NCI-H524 treated with DMSO at 0.1 percent for 48 hours (cell line): Measurements from ENCODE around the gene WDR4.
"Not testable (repeated sequence)": the region's sequence is repeated elsewhere in the genome, so short reads cannot be mapped to it uniquely, and the experiment has no call there.

Experiments
- DNase-seq: peaks from one replicate; lab custom pipeline; 2025; lab: John Stamatoyannopoulos, UW

The WDR4 gene

DNA sequence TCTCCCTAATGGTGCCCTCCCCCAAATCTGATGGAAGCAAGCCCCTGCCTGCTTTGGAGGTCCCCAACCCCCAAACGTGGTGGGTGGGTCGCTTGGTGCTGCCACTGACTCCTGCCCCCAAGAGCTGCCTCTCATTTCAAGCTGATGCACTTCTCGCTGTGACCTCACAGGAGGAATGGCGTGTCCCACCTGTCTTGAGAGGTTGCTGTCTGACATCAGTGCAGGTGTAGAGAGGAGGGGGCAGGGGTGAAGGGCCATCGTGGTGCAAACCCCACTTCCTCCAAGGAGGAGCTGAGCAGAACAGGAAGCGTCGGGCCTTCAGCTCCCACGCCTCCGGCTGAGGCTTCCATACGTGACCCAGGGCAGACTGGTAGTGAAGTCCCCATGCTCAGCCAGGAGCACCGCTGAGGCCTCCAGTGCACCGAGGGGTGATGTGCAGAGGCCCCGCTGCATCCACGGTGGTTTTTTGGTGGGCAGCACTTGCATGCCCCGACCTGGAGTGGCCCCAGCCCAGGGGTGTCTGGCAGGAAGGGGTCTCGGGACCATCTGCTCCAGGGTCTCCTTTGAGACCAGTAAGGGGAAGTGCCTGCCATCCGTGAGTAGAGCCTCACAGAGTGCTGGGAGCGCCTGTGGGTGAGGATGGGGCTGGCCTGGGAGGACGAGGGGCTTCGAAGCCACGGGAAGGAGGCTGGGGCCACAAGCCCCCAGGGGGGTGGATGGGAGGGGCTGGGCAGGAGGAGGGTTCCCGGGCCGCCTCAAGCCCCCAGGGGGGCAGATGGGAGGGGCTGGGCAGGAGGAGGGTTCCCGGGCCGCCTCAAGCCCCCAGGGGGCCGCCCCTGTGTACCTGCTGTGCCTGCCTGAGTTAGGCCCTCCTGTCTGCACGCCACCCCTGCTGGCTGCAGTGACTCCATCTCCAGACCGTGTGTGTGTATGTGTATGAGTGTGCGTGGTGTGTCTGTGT lies 39.8 kb downstream of the WDR4 start:
- no peak for DNase-seq

DNA sequence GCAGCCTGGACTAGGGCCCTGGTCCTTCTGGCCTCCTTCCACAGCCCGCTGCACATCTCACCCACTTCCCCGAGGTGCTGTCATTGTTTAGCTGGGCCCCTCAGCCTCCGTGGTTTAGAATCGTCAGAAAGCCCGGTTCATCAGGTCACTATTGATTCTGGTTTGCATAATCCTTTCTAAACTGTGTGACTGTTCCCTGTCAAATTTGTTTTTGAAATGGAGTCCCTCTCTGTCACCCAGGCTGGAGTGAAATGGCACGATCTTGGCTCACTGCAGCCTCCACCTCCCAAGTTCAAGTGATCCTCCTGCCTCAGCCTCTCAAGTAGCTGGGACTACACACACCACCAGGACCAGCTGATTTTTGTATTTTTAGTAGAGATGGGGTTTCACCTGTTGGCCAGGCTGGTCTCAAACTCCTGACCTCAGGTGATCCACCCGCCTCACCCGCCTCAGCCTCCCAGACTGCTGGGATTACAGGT lies 41.1 kb downstream of the WDR4 start:
- not testable (repeated sequence) for DNase-seq

DNA sequence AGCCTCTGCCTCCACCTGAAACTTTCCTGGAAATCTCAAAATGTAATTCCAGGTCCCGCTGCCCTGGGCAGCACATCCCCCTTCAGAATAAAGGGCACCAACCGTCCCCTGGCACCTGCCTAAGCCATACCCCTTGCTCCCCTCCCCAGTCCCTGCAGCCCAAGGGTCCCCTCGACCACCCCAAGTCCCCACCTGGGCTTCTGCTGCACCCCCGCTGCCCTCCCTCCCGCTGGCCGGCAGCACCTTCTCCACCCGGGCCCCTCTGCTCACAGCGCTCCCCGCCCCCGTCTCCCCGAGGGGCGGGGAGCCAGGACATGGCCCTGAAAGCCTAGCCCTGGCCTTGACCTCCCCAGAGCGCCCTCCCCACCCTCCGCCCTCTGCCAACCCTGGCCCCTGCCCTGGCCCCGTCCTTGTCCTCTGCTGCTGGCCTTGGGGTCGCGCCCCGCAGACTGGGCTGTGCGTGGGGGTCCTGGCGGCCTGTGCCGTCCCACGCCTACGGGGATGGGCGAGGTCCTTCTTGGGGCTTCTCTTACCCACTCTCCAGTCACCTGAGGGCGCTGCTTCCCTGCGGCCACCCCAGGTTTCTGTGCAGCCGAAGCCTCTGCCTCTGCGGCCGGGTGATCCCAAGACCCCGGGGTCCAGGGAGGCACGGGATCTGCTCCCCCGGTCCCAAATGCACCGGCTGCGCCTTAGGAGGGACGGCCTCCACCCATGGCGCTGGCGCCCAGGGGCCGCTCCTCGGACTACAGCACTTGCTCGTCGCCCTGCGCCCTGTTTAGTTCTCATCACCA lies 41.7 kb downstream of the WDR4 start:
- DNase-seq, result no peak

DNA sequence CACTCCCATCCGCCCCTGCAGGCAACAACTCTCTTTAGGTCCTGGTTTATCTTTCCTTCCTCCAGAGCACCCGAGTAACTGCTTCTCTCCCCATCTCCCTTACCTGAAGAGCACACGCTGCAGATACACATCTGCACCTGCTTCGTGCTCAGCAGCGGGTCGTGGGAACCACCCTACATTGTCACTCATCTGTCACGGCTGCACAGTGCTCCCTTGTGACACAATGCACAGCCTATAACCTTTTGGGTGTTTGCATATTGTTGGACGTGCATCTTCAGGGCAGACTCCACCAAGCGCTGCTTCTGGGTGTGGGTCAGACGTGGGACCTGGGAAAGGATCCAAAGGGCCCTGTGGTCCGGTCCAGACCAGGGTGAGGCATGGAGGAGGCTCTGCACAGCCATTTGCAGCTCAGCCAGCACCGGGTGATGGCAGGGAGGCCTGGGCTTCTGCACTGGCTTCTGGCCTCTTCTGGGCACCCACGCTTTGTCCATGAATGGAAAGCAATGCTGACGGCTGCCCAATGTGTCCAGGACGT lies 42.5 kb downstream of the WDR4 start:
- DNase-seq, result no peak

DNA sequence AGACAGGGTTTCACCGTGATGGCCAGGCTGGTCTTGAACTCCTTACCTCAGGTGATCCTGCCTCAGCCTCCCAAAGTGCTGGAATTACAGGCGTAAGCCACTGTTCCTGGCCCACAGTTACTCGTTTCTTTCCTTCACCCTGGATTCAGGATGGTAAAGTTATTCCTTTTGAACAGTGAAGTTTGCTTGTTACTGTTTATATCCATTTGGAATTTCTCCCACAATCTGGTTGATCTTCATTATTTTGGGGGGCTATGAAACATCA lies 43.0 kb downstream of the WDR4 start:
- no peak for DNase-seq

DNA sequence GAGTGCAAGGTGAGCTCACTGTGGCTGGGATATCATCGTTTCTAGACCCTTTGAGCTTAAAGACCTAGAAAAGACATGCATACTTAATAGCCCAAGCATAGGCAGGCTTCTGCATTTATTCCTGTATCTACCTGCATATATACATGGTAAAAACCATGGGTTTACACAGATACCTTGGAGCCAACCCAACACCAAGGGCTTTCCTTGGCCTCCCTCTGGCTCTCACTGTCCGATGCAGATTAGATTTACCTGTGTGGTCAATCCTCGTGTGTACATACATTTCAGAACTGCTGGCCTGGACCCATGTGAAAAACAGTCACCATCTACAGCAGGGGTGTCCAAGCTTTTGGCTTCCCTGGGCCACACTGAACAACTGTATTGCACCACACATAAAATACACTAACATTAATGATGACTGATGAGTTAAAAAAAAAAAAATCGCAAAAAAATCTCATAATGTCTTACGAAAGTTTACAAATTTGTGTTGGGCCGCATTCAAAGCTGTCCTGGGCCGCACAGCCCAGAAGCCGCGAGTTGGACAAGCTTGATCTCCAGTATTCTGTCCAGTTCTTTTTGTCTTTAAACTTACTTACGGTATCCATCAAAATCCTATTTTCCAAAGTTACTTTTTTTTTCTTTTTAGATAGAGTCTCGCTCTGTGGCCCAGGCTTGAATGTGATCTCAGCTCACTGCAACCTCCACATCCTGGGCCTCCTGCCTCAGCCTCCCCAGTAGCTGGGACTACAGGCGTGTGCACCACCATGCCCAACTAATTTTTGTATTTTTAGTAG lies 43.5 kb downstream of the WDR4 start:
- DNase-seq, result no peak

DNA sequence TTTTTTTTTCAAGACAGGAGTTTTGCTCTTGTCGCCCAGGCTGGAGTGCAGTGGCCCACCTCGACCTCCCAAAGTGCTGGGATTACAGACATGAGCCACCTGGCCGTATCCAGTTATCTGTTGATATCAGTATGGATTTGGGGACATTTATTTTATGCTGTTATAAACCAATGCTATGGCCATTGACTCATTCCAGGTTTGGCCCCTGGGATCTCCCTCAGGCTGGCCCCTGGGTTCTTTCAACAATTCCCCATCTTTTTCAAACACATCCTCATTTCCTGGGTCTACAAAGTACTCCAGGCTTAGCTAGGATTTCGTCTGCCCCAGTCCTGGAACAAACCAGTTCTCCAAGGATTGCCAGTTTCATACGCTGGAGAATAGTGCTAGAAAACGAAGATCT lies 44.1 kb downstream of the WDR4 start:
- no peak for DNase-seq

DNA sequence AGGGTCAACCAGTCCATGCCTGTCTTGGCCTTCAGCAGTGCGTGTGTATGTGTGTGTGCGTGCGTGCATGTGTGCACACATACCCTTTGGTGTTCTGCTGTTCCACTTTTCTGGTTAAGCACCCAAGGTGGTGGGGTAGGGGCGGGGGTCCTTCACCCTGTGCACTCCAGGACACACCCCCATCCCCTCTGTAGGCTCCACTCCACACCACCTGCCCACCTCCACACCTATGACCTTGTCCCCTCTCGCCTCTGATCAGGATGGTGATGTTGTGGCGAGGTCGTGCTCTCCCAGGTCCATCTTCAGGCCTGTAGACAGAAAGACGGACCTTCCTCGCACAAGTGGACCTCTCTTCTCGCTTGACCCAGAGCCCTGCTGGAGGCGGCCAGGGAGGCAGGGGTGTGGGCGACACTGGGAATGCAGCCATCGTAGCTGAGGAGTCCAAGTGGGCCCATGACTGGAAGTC lies 44.6 kb downstream of the WDR4 start:
- DNase-seq, result no peak

DNA sequence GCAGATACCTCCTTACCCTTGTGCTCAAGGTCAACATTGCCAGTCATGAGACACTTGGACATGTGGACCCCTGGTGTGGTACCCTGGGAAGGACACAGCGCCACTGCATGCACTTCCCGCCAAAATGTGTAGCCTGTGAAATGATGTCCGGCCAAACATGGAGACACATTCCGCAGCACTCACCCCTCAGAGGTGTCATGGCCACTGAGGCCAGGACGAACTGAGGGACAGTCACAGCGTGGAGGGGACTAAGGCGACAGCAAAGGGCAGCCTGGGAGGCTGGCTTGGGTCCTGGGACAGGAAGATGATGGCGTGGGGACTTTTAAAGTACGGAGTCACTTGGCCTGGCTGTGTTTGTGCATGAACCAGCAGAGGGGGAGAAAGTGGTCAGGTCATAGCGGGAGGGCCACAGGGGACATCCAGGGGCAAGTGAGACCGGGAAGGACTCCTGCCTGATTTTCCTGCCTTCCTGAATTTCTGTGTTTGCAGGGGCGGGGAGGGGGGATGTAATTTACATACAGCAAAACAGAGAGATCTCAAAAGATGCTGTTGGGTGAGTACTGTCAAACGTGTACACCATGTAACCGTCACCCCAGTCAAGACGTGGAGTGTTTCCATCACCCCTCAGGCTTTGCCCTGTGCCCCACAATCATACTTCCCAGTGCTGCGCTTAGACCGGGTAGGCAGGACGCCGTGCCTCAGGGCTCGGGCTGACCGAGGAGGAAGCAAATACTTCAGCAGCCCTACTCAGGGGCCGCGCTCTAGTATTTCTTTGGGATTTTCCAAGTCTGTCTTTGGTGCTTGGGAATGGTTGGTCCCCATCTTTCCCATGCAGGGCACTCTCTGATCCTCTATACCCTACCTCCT lies 45.2 kb downstream of the WDR4 start:
- DNase-seq, result no peak

DNA sequence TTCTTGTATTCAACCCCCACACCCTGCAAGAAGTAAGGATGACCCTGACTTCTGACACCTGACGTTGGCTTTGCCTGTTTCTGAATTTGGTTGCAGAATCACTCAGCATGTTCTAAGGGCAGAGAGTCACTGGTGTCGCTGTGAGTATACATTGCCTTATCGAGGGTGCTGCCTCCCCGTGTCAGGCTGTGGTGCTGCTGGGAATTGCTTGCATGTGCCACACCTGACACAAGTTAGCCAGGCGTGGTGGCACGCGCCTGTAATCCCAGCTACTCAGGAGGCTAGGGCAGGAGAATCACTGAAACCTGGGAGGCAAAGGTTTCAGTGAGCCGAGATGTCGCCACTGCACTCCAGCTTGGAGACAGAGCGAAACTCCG lies 45.9 kb downstream of the WDR4 start:
- DNase-seq, result peak; percentile 27

DNA sequence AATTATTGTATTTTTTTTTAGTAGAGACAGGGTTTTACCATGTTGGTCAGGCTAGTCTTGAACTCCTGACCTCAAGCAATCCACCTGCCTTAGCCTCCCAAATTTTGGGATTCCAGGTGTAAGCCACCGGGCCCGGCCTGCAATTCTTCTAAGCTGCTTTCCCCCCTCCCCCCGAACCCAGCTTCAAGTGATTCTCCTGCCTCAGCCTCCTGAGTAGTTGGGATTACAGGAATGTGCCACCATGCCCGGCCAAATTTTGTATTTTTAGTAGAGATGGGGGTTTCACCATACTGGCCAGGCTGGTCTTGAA lies 47.1 kb downstream of the WDR4 start:
- DNase-seq, result not testable (repeated sequence)

DNA sequence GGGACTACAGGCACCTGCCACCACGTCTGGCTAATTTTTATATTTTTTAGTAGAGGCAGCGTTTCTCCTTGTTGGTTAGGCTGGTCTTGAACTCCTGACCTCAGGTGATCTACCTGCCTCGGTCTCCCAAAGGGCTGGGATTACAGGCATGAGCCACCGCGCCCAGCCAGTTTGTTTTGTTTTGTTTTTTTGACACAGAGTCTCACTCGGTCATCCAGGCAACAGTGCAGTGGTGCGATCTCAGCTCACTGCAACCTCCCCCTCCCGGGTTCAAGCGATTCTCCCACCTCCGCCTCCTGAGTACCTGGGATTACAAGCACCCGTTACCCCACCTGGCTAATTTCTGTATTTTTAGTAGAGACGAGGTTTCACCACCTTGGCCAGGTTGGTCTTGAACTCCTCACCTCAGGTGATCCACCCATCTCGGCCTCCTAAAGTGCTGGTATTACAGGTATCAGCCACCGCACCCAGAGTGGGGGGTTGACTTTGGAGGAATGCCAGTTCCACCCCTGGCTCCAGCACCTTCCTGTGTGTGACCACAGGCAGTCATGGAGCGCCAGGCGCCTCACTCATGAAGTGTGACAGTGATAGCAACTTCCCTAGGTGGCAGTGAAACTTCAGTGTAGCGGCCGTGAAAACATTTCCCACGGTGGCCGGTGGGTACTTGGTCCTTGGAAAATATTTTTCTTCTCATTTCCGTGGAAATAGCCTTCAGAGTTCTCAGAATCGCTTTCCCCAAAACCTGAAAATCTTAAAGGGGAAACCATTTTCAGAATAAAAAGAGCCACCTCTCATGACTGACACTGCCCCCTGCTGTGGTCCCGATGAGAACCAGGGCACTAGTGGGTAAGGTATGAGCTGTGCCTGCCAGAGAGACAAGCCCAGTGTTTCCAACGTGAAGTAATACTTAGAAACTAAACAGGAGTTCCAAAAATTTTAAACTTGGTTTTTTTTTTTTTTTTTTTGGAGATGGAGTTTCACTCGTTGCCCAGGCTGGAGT lies 48.6 kb downstream of the WDR4 start:
- no peak for DNase-seq

DNA sequence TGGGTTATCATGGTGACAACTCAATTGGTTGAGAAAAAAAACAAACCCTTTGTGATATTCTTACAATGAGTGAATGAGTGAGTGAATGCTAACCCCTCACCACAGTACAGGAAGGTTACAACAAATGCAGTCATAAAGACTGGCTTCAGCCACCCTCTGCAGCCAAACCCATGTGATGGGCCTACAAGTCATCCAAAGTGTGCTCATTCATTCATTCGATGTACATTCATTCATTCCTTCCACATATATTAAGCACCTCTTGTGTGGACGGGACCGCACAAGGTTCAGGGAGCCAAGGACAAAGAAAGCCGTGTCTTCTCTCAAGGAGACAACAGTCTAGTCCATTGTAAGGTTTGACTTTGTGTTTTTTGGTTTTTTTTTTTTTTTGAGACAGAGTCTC lies 49.4 kb downstream of the WDR4 start:
- no peak for DNase-seq

DNA sequence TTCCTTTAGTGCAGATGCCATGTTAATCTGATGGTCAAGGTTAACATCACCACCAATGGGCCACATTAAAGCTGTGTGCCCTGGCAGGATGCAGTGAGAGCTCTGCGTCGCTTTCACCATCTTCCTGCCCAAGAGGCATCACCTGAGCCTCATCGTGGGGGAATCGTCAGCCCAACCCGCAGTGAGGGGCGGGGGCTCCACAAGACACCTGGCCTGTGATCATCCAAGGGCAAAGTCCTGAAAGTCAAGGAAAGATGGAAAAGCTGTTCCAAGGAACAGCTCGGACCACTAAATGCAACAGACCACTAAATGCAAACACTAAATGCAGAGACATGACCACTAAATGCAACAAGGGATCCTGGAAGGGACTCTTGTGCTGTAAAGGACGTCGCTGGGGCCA lies 49.9 kb downstream of the WDR4 start:
- DNase-seq, result no peak

DNA sequence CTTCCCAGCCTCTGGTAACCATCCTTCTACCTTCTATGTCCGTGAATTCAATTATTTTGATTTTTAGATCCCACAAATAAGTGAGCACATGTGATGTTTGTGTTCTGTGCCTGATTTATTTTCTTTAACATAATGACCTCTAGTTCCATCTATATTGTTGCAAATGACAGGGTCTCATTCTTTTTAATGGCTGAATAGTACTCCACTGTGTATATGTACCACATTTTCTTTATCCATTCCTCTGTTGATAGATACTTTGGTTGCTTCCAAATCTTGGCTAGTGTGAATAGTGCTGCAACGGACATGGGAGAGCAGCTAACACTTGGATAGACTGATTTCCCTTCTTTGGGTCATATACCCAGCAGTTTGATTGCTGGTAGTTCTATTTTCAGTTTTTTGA lies 51.8 kb downstream of the WDR4 start:
- DNase-seq, result no peak

DNA sequence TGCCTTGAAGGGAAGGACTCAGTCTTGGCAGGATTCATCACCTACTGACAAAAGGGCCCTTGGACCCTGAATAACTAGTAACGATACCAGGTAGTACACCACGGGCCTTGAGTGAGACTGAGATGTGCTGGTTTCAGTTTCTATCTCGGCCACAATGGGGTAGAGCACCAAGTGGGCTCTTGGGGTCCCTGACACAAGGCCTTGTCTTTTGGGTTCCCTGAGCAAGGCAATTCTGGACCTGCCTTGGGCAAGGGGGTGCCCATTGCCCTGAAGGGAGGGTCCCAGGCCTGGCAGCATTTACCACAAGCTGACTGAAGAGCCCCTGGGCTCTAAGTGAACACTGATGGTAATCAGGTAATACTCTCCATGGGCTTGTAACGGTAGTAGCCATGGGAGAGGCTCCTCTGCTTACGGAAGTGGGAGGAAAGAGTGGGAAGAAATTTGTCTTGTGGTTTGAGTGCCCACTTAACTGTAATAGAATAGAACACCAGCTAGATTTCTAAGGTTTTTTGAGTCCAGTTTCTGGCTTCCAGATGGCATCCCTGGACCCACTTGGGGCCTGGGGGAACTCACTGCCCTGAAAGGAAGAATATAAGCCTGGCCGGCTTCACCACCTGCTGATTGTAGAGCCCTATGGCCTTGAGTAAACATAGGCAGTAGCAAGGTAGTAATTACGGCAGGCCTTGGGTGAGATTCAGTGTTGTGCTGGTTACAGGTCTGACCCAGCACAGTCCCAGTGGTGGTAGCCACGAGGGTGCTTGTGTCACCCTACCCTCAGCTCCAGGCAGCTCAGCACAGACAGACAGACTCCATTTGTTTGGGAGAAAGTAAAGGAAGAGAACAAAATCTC lies 58.5 kb downstream of the WDR4 start:
- no peak for DNase-seq

DNA sequence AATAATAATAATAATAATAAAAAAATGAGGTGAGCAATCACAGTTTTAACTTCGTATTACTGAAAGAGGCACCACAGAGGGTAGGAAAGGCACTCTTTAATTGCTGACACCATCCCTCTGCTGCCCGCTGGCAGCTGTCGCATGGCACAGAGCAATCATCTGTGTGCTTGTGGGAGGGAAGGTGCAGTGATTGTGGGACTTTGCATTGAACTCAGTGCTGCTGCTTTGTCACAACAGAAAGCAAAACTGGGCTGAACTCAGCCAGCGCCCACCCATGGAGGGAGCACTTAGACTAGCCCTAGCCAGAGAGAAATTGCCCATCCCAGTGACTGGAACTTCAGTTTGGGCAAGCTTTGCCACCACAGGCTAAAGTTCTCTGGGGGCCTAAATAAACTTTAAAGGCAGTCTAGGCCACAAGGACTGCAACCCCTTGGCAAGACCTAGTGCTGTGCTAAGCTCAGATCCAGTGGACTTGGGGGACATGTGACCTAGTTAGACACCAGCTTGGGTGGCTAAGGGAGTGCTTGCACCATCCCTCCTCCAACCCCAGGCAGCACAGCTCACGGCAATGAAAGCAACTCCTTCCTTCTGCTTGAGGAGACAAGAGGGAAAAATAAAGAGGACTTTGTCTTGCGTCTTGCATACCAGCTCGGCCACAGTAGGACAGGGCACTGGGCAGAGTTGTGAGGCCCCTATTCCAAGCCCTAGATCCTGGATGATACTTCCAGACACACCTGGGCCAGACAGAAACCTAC lies 59.3 kb downstream of the WDR4 start:
- DNase-seq, result no peak

DNA sequence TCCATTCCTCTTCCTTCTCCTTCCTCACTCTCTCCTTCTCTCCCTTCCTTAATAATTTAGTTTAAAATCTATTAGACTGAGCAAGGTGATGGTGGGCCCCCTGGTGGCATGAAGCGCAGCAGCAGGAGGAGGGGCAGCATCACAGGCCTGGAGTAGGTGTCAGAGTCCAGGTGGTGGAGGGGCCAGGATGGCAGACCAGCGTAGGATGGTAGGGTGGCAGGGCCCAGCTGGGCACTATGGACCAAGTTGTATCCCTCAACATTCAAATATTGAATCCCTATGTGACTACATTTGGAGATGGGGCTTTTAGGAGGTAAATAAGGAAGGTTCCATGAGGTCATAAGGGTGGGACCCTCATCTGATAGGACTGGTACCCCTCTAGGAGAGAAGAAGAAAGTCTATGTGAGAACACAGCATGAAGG lies 61.0 kb downstream of the WDR4 start:
- DNase-seq, result no peak
